ENCODE measurements around the gene FSTL4. TPM values are rescaled to one million over a fixed set of nuclear protein-coding genes. Genes with fewer than 3 reads are reported as not detected.

The FSTL4 gene
- total RNA-seq, 4 donors from 2014 or later: 0.27 TPM; not detected in 3

- in situ Hi-C loops (cut with MboI; ENCODE audit: low pct_ligation_motif_present in 1 of 4, low pct_unique_long_range_greater_than_20kb in 1 of 4, low sequenced_read_pairs in 3 of 4) (no loop called here), intact Hi-C loops (cut with DNase I; ENCODE audit: low total_unique reads) (no loop called here)
- H3K9me3 ChIP-seq: no peaks in the 10 kb centered on the region
- no peak for DNase-seq
- H3K27me3 ChIP-seq: no peaks in the 10 kb centered on the region
- H3K36me3 ChIP-seq: no peaks in the 10 kb centered on the region
- H3K4me1 ChIP-seq: no peaks in the 10 kb centered on the region
- WGBS, 2 donors (ENCODE audit: low coverage in 1 of 2): 81 to 89% methylated on average over 2 of the region's 2 CpGs
- no peak overlapping the region for H3K4me3 ChIP-seq
- TF ChIP-seq POLR2A (IDR thresholded peaks at IDR 0.05) (no peak), EP300 (IDR thresholded peaks at IDR 0.05; ENCODE audit: low read depth) (no peak), POLR2AphosphoS5 (IDR thresholded peaks at IDR 0.05) (no peak), CTCF (IDR thresholded peaks at IDR 0.05) (no peak)
- no peak overlapping the region for H3K27ac ChIP-seq
These were observed 77.8 kb downstream of the FSTL4 start for GRCh38 chr5:133534566-133534965.

- Histone ChIP-seq H3K9me3 (no peaks in the 10 kb centered on the region), H3K27me3 (no peaks in the 10 kb centered on the region), H3K4me3 (no peak overlapping the region), H3K36me3 (no peaks in the 10 kb centered on the region), H3K4me1 (no peaks in the 10 kb centered on the region), H3K27ac (no peak overlapping the region)
- DNase-seq: no peak
- in situ Hi-C loops (cut with MboI; ENCODE audit: low pct_ligation_motif_present in 1 of 4, low pct_unique_long_range_greater_than_20kb in 1 of 4, low sequenced_read_pairs in 3 of 4): no loop called here
- intact Hi-C loops (cut with DNase I; ENCODE audit: low total_unique reads): no loop called here
- TF ChIP-seq EP300 (IDR thresholded peaks at IDR 0.05; ENCODE audit: low read depth): no peak
- no peak for TF ChIP-seq POLR2A (IDR thresholded peaks at IDR 0.05)
- TF ChIP-seq POLR2AphosphoS5 (IDR thresholded peaks at IDR 0.05): no peak
- TF ChIP-seq CTCF (IDR thresholded peaks at IDR 0.05): no peak
- 77 to 87% methylated on average over 3 to 4 of the region's 4 CpGs for WGBS, 2 donors (ENCODE audit: low coverage in 1 of 2)
These were observed 78.8 kb downstream of the FSTL4 start for GRCh38 chr5:133533541-133533940.

GRCh38 chr5:133531594-133531993 is 80.7 kb downstream of the FSTL4 start:
- H3K27ac ChIP-seq: no peak overlapping the region
- no peaks in the 10 kb centered on the region for H3K9me3 ChIP-seq
- WGBS, 2 donors (ENCODE audit: low coverage in 1 of 2): 40 to 43% methylated on average over 4 of the region's 4 CpGs

GRCh38 chr5:133531178-133531577 is 81.2 kb downstream of the FSTL4 start:
- 68 to 100% methylated on average over 1 to 4 of the region's 4 CpGs for WGBS, 2 donors (ENCODE audit: low coverage in 1 of 2)
- Histone ChIP-seq H3K9me3 (no peaks in the 10 kb centered on the region), H3K27me3 (no peaks in the 10 kb centered on the region), H3K36me3 (no peaks in the 10 kb centered on the region), H3K4me3 (no peak overlapping the region), H3K4me1 (no peaks in the 10 kb centered on the region), H3K27ac (no peak overlapping the region)
- intact Hi-C loops (cut with DNase I; ENCODE audit: low total_unique reads) (no loop called here), in situ Hi-C loops (cut with MboI; ENCODE audit: low pct_ligation_motif_present in 1 of 4, low pct_unique_long_range_greater_than_20kb in 1 of 4, low sequenced_read_pairs in 3 of 4) (no loop called here)
- no peak for TF ChIP-seq POLR2A (IDR thresholded peaks at IDR 0.05)
- no peak for TF ChIP-seq CTCF (IDR thresholded peaks at IDR 0.05)
- TF ChIP-seq POLR2AphosphoS5 (IDR thresholded peaks at IDR 0.05): no peak
- TF ChIP-seq EP300 (IDR thresholded peaks at IDR 0.05; ENCODE audit: low read depth): no peak
- no peak for DNase-seq

More at GRCh38 chr5:133531594-133531993, 80.7 kb downstream of the FSTL4 start:
- Histone ChIP-seq H3K4me1 (no peaks in the 10 kb centered on the region), H3K27me3 (no peaks in the 10 kb centered on the region), H3K4me3 (no peak overlapping the region), H3K36me3 (no peaks in the 10 kb centered on the region)
- no peak for TF ChIP-seq POLR2A (IDR thresholded peaks at IDR 0.05)
- intact Hi-C loops (cut with DNase I; ENCODE audit: low total_unique reads) (no loop called here), in situ Hi-C loops (cut with MboI; ENCODE audit: low pct_ligation_motif_present in 1 of 4, low pct_unique_long_range_greater_than_20kb in 1 of 4, low sequenced_read_pairs in 3 of 4) (no loop called here)
- DNase-seq: no peak

- Histone ChIP-seq H3K4me1 (no peaks in the 10 kb centered on the region), H3K9me3 (no peaks in the 10 kb centered on the region), H3K4me3 (no peak overlapping the region), H3K27ac (no peak overlapping the region), H3K36me3 (no peaks in the 10 kb centered on the region), H3K27me3 (no peaks in the 10 kb centered on the region)
- 89 to 100% methylated on average over 2 to 6 of the region's 6 CpGs for WGBS, 2 donors (ENCODE audit: low coverage in 1 of 2)
- in situ Hi-C loops (cut with MboI; ENCODE audit: low pct_ligation_motif_present in 1 of 4, low pct_unique_long_range_greater_than_20kb in 1 of 4, low sequenced_read_pairs in 3 of 4): no loop called here
- no peak for DNase-seq
- TF ChIP-seq CTCF (IDR thresholded peaks at IDR 0.05): no peak
- intact Hi-C loops (cut with DNase I; ENCODE audit: low total_unique reads): no loop called here
These were observed 82.1 kb downstream of the FSTL4 start for GRCh38 chr5:133530270-133530669.

Data from transverse colon (tissue), 4 donors.